MCF 10A (cell line): ENCODE data around the gene OPN5. TPM values are rescaled to one million over a fixed set of nuclear protein-coding genes. Genes with fewer than 3 reads are reported as not detected.
"Not testable (repeated sequence)": the region's sequence is repeated elsewhere in the genome, so short reads cannot be mapped to it uniquely, and the experiment has no call there.

Experiments used
- BruUV-seq: library from RNA; stranded (reverse); fragments of 400-500 nt; replicated peaks from 2 replicates; lab custom pipeline; 2021; lab: Mats Ljungman, UMichigan
- CTCF ChIA-PET: fragments of 300-600 bp; sonication (Branson Sonifier 250); formaldehyde crosslinking; extraction: SDS; loops from one replicate; lab custom pipeline; 2021; ENCODE audit warnings: antibody characterized with exemption, inconsistent platforms; lab: Yijun Ruan, JAX
- POLR2A ChIA-PET: fragments of 300-600, 350-650 bp; sonication (Branson Sonifier 250); formaldehyde crosslinking; extraction: SDS; loops from one replicate; lab custom pipeline; 2020; ENCODE audit warnings: antibody characterized with exemption, inconsistent platforms; lab: Yijun Ruan, JAX
- DNase-seq: peaks from one replicate; pipeline ENCODE4 v3.0.0-alpha.2; 2018; ENCODE audit not compliant: unreplicated experiment
- H3K27ac Mint-ChIP-seq: one replicate; pipeline ENCODE4 v1.8.0; 2022; ENCODE audit warnings: mild to moderate bottlenecking, low read depth, mixed read lengths; ENCODE audit not compliant: unreplicated experiment
- H3K27me3 Mint-ChIP-seq: one replicate; pipeline ENCODE4 v1.8.0; 2022; ENCODE audit warnings: mixed read lengths; ENCODE audit not compliant: insufficient read depth, unreplicated experiment
- H3K36me3 Mint-ChIP-seq: one replicate; pipeline ENCODE4 v1.8.0; 2022; ENCODE audit warnings: mild to moderate bottlenecking, moderate library complexity, mixed read lengths; ENCODE audit not compliant: insufficient read depth, unreplicated experiment
- H3K4me1 Mint-ChIP-seq: one replicate; pipeline ENCODE4 v1.8.0; 2022; ENCODE audit warnings: mixed read lengths; ENCODE audit not compliant: insufficient read depth, unreplicated experiment
- H3K4me3 Mint-ChIP-seq: one replicate; pipeline ENCODE4 v1.8.0; 2022; ENCODE audit warnings: mild to moderate bottlenecking, moderate library complexity, mixed read lengths; ENCODE audit not compliant: unreplicated experiment
- H3K9me3 Mint-ChIP-seq: one replicate; pipeline ENCODE4 v1.8.0; 2022; ENCODE audit warnings: mixed read lengths; ENCODE audit not compliant: unreplicated experiment
- intact Hi-C: fragments of 100-400 bp; cut with micrococcal nuclease; formaldehyde crosslinking; loops from 2 replicates; pipeline ENCODE4 v1.14.1; 2022
- total RNA-seq: library from RNA; stranded (reverse); gene quantifications from 2 replicates; pipeline ENCODE4 v1.2.3, GENCODE V29; 2022
- TF ChIP-seq, protein P1 (sequence below): fragments of 200-600 bp; IDR thresholded peaks from one replicate; pipeline ENCODE4 v1.8.0; 2022; ENCODE audit warnings: antibody characterized with exemption, mild to moderate bottlenecking; ENCODE audit not compliant: unreplicated experiment

Gene OPN5
- total RNA-seq, 1 experiment from 2014 or later: not detected

DNA sequence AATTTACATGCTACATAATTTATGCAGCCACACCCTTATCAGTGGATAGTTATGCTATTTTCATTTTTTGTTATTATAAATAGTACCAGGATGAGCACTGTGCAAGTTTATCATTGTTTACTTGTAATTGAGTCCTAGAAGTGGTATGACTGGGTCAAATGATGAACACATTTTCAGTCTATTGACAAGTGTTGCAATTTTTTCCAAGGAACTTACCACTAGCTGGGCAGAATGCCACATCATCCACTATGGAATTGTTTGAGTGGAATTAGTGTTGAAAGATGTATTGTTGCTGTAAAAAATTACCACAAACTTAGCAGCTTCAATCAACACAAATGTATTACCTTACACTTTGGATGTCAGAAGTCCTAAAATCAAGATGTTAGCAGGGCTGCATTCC lies 38.1 kb upstream of the OPN5 start:
- Mint-ChIP-seq H3K36me3 (no peaks in the 10 kb centered on the region), H3K9me3 (no peaks in the 10 kb centered on the region), H3K27ac (no peak overlapping the region), H3K27me3 (no peaks in the 10 kb centered on the region), H3K4me3 (no peak overlapping the region), H3K4me1 (peaks cover 12% of the 10 kb centered on the region)
- TF ChIP-seq, protein P1, sequence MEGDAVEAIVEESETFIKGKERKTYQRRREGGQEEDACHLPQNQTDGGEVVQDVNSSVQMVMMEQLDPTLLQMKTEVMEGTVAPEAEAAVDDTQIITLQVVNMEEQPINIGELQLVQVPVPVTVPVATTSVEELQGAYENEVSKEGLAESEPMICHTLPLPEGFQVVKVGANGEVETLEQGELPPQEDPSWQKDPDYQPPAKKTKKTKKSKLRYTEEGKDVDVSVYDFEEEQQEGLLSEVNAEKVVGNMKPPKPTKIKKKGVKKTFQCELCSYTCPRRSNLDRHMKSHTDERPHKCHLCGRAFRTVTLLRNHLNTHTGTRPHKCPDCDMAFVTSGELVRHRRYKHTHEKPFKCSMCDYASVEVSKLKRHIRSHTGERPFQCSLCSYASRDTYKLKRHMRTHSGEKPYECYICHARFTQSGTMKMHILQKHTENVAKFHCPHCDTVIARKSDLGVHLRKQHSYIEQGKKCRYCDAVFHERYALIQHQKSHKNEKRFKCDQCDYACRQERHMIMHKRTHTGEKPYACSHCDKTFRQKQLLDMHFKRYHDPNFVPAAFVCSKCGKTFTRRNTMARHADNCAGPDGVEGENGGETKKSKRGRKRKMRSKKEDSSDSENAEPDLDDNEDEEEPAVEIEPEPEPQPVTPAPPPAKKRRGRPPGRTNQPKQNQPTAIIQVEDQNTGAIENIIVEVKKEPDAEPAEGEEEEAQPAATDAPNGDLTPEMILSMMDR: no peak
- intact Hi-C loops: no loop called here
- peak; percentile 76 for DNase-seq
- ChIA-PET POLR2A (interaction anchor here (1.0 to 1.2 kb wide), 2 partner anchors 9 to 33 kb away, joined by 3 to 6 read pairs; no protein-coding TSS in a partner anchor), CTCF (interaction anchor here (1.0 kb wide), 1 partner anchor 37 kb away, joined by 3 read pairs; no protein-coding TSS in a partner anchor)
- BruUV-seq: no TSS peak

DNA sequence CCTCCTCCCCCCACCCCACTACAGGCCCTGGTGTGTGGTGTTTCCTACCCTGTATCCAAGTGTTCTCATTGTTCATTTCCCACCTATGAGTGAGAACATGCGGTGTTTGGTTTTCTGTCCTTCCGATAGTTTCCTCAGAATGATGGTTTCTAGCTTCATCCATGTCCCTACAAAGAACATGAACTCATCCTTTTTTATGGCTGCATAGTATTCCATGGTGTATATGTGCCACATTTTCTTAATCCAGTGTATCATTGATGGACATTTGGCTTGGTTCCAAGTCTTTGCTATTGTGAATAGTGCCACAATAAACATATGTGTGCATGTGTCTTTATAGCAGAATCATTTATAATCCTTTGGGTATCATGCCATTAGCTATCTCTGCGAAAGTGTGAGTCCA lies 36.6 kb upstream of the OPN5 start:
- CTCF ChIA-PET: interaction anchor here (0.6 to 2.7 kb wide), 3 partner anchors 35 to 114 kb away, joined by 3 to 14 read pairs (median 11); no protein-coding TSS in a partner anchor
- BruUV-seq, H3K27me3 Mint-ChIP-seq, DNase-seq, H3K27ac Mint-ChIP-seq, H3K9me3 Mint-ChIP-seq, H3K36me3 Mint-ChIP-seq, intact Hi-C loops, H3K4me3 Mint-ChIP-seq: not testable (repeated sequence)
- POLR2A ChIA-PET: interaction anchor here (0.6 to 0.8 kb wide), 2 partner anchors 11 to 324 kb away, joined by 3 read pairs; no protein-coding TSS in a partner anchor
- H3K4me1 Mint-ChIP-seq: peaks cover 12% of the 10 kb centered on the region

DNA sequence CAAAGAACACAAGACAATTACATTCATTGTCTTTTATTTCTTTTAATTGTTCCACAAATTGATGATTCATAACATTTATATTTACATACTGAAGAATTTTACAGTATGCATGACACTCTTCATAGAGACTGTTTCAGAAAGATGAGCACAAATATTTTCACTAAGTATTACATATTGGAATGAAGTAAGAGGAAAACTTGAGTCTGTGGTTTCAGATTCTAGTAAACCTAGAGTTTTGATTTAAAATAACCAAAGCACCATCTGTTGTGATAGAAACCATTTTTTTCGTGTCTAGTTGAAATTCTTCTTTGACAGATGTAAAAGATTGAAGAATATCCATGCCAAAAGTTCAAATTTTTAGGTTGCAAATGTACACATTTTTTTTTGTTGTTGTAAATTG lies 32.1 kb upstream of the OPN5 start:
- CTCF ChIA-PET: interaction anchor here (0.6 to 1.2 kb wide), 3 partner anchors 15 to 1720 kb away, joined by 3 to 4 read pairs (median 3); no protein-coding TSS in a partner anchor
- TF ChIP-seq, protein P1: no peak
- no peak for DNase-seq
- POLR2A ChIA-PET: no interaction called here
- intact Hi-C loops: no loop called here
- Mint-ChIP-seq H3K27me3 (no peaks in the 10 kb centered on the region), H3K27ac (no peak overlapping the region), H3K4me1 (no peaks in the 10 kb centered on the region), H3K4me3 (no peak overlapping the region), H3K9me3 (peaks cover 6% of the 10 kb centered on the region), H3K36me3 (no peaks in the 10 kb centered on the region)
- no TSS peak for BruUV-seq

DNA sequence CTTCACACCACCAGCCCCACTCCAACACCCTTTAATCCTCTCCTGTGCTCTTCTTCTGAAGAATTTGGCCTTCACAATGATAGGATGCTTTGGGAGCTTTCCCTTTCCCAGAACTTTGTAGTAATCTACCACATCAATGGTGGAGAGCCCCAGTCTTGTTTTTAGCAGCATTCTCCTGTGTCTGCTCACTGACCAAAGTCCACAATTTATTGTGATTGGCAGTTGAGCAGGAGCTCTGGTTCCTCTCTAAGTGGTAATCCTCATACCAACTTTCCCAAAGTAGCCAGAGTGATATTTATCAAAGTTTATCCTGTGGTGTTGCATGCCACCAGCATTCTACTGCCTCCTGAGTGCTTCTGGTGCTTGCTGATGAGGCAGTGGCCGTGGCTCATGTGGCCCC lies 29.0 kb upstream of the OPN5 start:
- no TSS peak for BruUV-seq
- CTCF ChIA-PET: interaction anchor here (0.7 to 1.5 kb wide), 2 partner anchors 18 to 1779 kb away, joined by 4 read pairs; no protein-coding TSS in a partner anchor

More for the DNA sequence above, 29.0 kb upstream of the OPN5 start:
- TF ChIP-seq, protein P1: no peak
- POLR2A ChIA-PET: no interaction called here
- no peak overlapping the region for H3K4me3 Mint-ChIP-seq
- no peaks in the 10 kb centered on the region for H3K36me3 Mint-ChIP-seq
- H3K27me3 Mint-ChIP-seq: no peaks in the 10 kb centered on the region
- H3K9me3 Mint-ChIP-seq: peaks cover 6% of the 10 kb centered on the region
- H3K27ac Mint-ChIP-seq: no peak overlapping the region
- no peak for DNase-seq
- intact Hi-C loops: no loop called here
- no peaks in the 10 kb centered on the region for H3K4me1 Mint-ChIP-seq
